Fibroblast of the aortic adventitia (primary cell): Measurements from ENCODE around the gene DENND1C. TPM values are rescaled to one million over a fixed set of nuclear protein-coding genes. Genes with fewer than 3 reads are reported as not detected.
A peak's percentile ranks its signal among the peaks of the same experiment; 100 is the strongest.

Source experiments
- DNase-seq: peaks from one replicate; pipeline ENCODE4 v3.0.0-alpha.2; 2010; ENCODE audit warnings: low read depth
- H3K4me3 ChIP-seq: 2 replicates; pipeline ENCODE4 v1.5.1; 2011; ENCODE audit warnings: low read depth, mild to moderate bottlenecking, control low read depth, low read length, moderate library complexity
- small RNA-seq: library from RNA; depleted of rRNA; stranded (forward); fragments of <200 nt; gene quantifications from one replicate; pipeline ENCODE3, GENCODE V24; 2012
- total RNA-seq: library from RNA; depleted of rRNA; stranded (reverse); fragments of >200 nt; gene quantifications from 2 replicates; pipeline ENCODE4 v1.2.3, GENCODE V29; 2012; ENCODE audit warnings: low replicate concordance
- TF ChIP-seq, protein P1 (sequence below): IDR thresholded peaks from 2 replicates; pipeline ENCODE4 v1.5.1; 2011; ENCODE audit warnings: mild to moderate bottlenecking, low read length, control low read depth, inconsistent platforms; ENCODE audit not compliant: insufficient read depth

The DENND1C gene
- total RNA-seq, 1 donor: not detected

DNA sequence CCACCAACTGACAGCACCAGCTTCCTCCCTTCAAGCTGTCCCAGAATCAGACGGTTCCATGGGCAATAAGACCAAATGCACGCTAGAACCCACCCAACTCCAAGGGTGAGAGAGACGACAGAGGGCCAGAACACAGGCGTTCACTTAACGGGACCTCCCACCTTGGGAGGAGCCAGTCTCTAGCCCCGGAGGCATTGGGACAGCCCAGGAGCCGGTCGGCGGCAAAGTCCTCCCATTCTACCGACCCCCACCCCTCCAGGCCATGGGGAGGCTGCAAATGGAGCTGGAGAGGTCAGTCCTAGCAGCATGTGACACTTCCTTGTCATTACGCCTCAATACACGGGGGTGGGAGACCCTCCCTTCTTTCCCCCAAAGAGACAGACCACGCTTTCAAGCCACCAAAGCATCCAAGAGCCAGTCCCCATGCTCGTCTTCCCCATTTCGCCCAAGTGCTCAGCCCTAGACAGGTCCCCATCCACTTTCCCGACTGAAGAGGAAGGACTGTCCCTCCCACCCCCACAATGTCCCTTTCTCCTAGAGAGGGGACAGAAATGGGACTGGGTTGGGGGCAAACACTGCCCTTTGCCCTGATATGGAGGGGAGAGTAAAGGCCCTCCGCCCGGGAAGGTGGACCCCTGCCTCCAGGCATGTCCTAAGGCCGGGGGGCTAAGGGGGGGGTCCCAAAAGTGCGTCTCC is 57.9 kb downstream of the DENND1C start:
- peak; percentile 40 for DNase-seq

DNA sequence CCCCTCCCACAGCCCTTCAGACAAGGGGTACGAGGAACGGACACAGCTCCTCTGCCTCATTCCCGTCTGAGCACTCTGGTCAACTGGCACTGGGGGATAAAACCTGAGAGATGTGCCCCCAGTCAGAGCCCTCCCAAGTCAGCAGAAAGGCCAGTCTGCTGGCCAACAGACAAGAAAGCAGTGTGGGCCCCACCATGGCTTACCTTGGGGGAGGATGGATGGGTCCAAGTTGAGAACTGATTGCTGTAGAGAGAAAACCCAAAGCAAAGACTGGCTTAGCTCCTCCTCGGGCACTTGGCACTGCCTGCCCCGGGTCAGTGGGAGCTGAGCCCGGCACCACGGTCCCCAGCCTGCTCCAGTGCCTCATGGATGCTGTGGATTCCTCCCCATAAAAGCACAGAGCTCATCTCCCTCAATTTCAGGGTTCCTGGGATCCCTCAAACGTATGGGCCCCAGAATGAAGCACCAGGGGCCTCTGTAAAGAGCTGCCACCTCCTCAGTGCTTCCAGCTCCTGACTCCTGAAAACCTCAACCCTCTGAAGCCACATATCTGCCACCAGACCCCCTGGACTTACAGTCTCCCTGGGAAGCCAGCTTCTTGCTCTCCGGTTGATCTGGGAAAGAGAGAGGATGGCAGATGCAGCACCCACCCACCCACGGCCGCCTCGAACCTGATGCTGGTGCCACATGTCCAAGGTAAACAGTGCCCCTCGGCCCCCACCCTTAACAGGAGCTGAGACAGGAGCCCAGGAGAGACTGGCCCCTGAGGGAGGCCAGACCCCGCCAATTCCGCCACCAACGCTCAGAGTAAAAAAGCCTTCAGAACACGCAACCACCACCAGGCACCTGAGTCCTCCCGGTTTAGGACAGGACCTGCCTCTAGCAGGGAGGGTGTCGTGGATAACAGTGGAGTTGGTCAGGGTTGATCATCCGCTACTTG is 60.2 kb downstream of the DENND1C start:
- H3K4me3 ChIP-seq: no peak overlapping the region
- no peak for DNase-seq
- TF ChIP-seq, protein P1, sequence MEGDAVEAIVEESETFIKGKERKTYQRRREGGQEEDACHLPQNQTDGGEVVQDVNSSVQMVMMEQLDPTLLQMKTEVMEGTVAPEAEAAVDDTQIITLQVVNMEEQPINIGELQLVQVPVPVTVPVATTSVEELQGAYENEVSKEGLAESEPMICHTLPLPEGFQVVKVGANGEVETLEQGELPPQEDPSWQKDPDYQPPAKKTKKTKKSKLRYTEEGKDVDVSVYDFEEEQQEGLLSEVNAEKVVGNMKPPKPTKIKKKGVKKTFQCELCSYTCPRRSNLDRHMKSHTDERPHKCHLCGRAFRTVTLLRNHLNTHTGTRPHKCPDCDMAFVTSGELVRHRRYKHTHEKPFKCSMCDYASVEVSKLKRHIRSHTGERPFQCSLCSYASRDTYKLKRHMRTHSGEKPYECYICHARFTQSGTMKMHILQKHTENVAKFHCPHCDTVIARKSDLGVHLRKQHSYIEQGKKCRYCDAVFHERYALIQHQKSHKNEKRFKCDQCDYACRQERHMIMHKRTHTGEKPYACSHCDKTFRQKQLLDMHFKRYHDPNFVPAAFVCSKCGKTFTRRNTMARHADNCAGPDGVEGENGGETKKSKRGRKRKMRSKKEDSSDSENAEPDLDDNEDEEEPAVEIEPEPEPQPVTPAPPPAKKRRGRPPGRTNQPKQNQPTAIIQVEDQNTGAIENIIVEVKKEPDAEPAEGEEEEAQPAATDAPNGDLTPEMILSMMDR: no peak

More for the DNA sequence above, 57.9 kb downstream of the DENND1C start:
- TF ChIP-seq, protein P1: no peak
- H3K4me3 ChIP-seq: peak overlapping the region; percentile 96

DNA sequence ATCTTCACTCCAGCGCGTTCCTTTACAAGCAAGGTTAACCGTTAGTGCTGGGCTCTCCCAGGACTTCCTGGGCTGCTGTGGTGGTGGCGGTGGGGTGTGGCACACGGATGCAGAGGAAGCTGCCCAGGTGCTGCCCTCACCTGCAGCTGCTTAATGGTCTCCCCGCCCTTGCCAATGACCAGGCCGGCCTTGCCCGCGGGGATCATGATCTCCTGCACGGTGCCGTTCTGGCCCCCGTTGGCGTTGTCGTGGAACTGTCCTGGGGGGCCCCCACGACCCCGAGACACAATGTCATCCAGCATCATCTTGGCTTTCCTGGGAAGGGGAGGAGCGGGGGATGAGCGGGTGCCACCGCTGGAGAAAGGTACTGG is 63.0 kb downstream of the DENND1C start:
- DNase-seq: no peak
- TF ChIP-seq, protein P1: no peak
- no peak overlapping the region for H3K4me3 ChIP-seq

DNA sequence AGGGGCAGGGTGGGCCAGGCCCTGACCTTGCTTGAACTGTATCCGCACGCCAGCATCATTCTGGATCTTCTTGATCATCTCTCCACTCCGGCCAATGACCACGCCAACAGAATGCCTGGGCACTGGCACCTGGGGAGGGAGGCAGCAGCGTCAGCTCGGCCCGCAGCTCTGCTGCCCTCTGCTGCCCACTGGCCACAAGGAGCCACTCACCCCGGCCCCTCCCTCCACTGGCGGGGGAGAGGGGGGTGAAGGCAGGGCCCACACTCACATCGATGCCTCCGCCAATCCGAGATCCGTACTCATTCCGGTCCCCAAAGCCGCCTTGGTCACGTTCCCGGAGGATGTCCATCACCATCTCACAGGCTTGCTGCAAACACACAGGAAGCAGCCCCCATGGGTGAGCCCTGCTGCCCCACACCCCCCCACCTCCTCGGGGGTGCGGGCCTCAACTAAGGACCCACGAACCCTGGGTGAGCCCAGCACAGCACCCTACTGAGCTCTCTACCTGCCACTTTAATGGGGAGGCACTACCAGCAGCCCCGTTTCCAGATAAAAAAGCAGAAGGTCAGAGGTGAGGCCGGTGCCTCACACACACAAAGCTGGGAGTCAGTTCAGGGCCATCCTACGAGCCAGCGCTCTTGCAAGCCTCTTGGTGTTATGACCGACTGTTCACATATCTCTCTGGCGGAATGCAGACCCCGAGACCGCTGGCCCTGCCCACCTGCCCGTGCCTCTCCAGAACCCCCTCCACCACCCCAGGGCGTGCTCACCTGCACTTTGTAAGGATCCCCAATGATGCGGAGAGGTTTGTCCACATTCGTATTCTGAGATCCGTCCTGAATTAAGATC is 63.6 kb downstream of the DENND1C start:
- TF ChIP-seq, protein P1: peak; percentile 59
- H3K4me3 ChIP-seq: no peak overlapping the region
- DNase-seq: no peak

Small RNAs within 50 kb of the gene (small RNA-seq; reads per million reads assigned to genes)
- gene AC010503.2: not detected

Other genes starting within 250 kb of the DENND1C start
- gene MLLT1, start 201.8 kb downstream of the DENND1C start, total RNA-seq: 7.8 and 16.6 TPM in 2 replicates
- not detected in 2 replicates for gene ACER1, start 148.2 kb downstream of the DENND1C start, total RNA-seq
- gene CLPP, start 120.3 kb downstream of the DENND1C start, total RNA-seq: 20.9 and 39.4 TPM in 2 replicates
- gene ALKBH7, start 109.0 kb downstream of the DENND1C start, total RNA-seq: 29.9 and 38.3 TPM in 2 replicates
- gene PSPN, start 105.9 kb downstream of the DENND1C start, total RNA-seq: 0.41 and 1.2 TPM in 2 replicates
- gene GTF2F1, start 88.6 kb downstream of the DENND1C start, total RNA-seq: 33.6 and 59.2 TPM in 2 replicates
- gene KHSRP, start 57.0 kb downstream of the DENND1C start, total RNA-seq: 30.4 and 86.5 TPM in 2 replicates
- not detected in 2 replicates for gene SLC25A41, start 48.0 kb downstream of the DENND1C start, total RNA-seq
- 27.7 and 46.9 TPM in 2 replicates for gene SLC25A23, start 22.0 kb downstream of the DENND1C start, total RNA-seq
- gene CRB3, start 17.5 kb downstream of the DENND1C start, total RNA-seq: not detected in 2 replicates
- gene TUBB4A, start 20.5 kb upstream of the DENND1C start, total RNA-seq: 0.41 TPM in 1 of 2 replicates, not detected in the other
- gene TNFSF9, start 49.2 kb upstream of the DENND1C start, total RNA-seq: 1.7 and 2.6 TPM in 2 replicates
- 0.09 TPM in 1 of 2 replicates, not detected in the other for gene CD70, start 109.4 kb upstream of the DENND1C start, total RNA-seq
- 1.6 TPM in 1 of 2 replicates, not detected in the other for gene TNFSF14, start 188.4 kb upstream of the DENND1C start, total RNA-seq
- 93.5 and 1,485 TPM in 2 replicates for gene C3, start 238.9 kb upstream of the DENND1C start, total RNA-seq